HL-60/S4 (cell line): ENCODE data around the gene ZNF844.
"Not testable (repeated sequence)": the region's sequence is repeated elsewhere in the genome, so short reads cannot be mapped to it uniquely, and the experiment has no call there.

ENCODE experiments used
- in situ Hi-C: fragments of 300-500 bp; cut with MboI; formaldehyde crosslinking; loops from 2 replicates; pipeline ENCODE4 v1.14.3; 2022; ENCODE audit warnings: low sequenced_read_pairs

The ZNF844 gene

DNA sequence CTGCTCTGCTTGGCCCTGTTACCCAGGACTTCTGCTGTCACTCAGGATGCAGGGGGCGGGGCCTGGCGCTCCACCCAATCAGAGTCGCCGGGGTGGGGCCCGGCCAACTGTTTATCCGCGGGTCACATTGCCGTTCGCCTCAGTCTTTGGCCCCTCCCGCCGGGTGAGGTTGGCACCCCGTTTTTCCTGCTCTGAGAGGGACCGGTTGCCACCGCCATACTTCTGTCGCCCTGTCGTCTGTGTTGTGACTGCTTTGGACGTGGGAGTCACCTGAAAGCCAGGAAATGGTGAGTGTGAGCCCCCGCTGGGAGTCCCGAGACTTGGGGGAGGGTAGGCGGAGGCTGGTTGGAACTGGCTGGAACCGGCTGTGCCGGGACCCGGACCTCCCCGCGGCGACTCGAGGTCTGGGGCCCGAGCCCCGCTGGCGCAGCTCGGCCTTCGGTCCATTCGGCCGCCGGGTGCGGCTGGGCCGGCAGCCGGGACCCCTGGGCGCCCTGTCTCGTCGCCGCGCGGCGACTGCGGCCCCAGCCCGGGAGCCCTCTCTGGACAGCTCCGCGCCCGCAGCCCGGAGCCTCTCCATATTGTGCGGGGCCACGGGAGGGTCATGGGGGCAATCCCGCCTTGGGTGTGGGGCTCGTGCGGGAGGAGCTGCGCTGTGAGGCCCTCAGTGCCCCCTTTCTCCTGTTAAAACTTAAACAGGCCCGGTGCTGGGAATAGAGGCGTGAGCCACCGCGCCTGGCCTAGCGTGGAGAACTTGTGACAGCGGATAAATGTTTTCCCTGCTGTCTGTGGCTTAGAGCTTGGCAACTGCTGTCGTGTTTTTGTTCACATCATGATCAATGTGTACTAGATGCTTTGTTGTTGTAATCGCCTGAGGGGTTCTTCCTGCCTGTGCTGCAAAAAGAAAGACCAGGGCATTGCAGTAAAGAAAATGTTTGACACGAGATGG, at the start of gene ZNF844:
TSS of gene ZNF844 (plus strand) at position 142 of the 949 bp plus-strand sequence. CDS start at position 285, 143 bp downstream.
- in situ Hi-C loops, result no loop called here

- in situ Hi-C loops, result no loop called here
Measured at GRCh38 chr19:12015015-12015752, 49.3 kb upstream of the ZNF844 start.

- in situ Hi-C loops, result no loop called here
Measured at GRCh38 chr19:12015753-12016116, 48.8 kb upstream of the ZNF844 start.

- in situ Hi-C loops, result no loop called here
Measured at GRCh38 chr19:12034198-12034597, 30.3 kb upstream of the ZNF844 start.

DNA sequence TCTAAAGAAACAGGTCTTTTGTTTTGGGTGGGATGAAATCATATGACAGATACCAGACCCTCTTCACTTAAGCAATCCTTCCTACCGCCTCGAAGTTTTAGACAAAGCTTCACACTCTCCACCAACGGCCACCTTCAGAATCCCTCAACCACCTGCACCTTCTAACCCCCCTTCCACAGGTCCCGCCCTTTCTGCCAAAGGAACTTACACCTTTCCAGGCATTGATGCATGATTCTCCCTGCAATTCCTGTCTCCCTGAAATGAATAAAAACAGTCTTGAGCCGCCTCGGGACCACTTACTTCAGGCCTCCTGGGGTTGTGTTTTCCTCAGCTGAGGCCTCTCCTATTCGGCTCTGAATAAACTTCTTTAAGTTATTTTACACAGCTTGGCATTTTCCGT, 29.9 kb upstream of the ZNF844 start:
- in situ Hi-C loops, result no loop called here

DNA sequence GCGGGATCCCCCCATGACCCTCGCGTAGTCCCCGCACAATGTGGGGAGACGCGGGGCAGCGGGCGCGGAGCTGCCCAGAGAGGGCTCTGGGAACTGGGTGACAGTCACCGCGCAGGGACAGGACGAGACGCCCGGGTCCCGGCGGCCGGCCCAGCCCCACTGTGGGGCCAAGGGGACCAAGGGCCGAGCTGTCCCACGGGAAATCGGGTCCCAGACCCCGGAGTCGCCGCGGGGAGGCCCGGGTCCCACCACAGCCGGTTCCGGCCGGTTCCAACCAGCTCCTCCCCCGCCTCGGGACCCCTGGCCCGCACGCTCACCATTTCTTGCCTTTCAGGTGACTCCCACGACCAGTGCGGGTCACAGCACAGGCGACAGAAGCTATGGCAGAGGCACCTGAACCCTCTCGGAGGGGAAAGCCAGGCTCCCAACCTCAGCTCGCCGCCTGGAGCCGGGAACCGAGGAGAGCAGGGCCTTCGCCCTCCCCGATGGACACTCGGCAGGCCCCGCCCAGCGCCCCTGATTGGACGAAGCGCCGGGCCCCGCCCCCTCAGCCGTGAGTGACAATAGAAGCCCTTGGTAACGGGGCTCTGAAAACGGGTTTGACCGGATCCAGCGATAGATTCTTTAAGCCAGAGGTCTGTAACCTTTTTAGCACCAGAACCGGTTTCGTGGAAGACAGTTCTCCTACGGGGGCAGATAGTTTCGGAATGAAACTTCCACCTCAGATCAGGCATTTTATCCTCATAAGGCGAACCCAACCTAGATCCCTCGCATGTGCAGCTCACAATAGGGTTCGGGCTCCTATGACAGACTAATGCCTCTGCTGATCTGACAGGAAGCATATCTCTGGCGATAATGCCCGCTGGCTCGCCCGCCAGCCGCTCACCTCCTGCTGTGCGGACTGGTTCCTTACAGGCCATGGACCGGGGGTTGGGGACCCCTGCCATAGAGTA, 29.0 kb upstream of the ZNF844 start, which contains the start of gene ZNF433:
TSS of gene ZNF433 (minus strand) at position 460 of the 953 bp plus-strand sequence. CDS start at position 320, 140 bp downstream.
- in situ Hi-C loops, result no loop called here

GRCh38 chr19:12042893-12043292, 21.6 kb upstream of the ZNF844 start:
- in situ Hi-C loops, result no loop called here

GRCh38 chr19:12043752-12044422, 20.6 kb upstream of the ZNF844 start:
- in situ Hi-C loops, result no loop called here

DNA sequence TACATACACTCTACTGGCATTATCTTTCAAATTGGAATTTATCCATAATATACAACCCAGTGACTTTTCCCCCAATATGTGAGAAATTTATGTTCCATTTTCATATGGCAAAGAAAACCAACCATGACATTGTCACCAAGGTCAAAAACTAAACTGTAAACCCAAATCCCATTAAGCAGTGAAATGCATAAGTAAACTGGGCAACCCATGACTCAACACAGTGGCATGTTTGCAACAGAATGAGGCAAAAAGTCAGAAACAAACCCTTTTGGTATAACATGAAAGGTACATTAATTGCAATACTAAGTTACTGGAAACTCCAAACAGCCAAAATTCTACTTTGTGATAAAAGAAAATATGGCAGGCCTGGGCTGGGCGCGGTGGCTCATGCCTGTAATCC, 16.7 kb upstream of the ZNF844 start:
- in situ Hi-C loops, result no loop called here

DNA sequence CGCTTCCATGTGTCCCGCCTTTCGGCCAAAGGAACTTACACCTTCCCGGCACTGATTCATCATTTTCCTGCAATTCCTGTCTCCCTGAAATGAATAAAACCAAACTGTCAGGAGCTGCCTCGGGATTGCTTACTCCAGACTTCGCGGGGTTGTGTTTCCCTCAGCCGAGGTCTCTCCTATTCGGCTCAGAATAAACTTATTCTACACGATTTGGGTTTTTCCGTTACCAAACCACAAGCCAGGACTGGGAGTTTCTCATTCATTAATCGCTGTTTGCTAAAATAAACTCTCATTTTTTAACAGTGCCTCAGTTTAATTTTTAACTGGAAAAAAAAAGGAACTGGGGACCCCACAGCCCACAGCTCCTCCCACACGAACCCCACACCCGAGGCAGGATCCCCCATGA, 12.4 kb upstream of the ZNF844 start:
- in situ Hi-C loops, result no loop called here

GRCh38 chr19:12052497-12053169, 11.9 kb upstream of the ZNF844 start, which contains the start of gene ZNF878:
TSS of gene ZNF878 (minus strand) at chr19:12052961. CDS start at chr19:12052801, 160 bp downstream.
- in situ Hi-C loops, result no loop called here

DNA sequence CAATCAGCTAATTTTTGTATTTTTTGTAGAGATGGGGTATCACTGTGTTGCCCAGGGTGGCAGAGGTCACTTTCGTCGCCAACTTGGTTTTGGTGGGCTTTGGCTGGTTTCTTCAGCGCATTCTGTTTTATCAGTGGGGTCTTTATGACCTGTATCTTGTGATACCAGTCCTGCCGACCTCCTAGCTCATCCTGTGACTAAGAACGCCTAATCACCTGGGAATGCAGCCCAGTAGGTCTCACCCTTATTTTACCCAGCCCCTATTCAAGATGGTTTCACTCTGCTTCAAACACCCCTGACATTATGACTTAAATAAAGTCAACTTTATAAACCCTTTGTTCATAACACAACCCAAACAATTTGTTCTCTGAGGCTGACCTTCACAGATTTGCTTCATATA, 8.7 kb upstream of the ZNF844 start:
- in situ Hi-C loops, result no loop called here

- in situ Hi-C loops, result no loop called here
Measured at GRCh38 chr19:12075538-12076139, 11.1 kb downstream of the ZNF844 start.

DNA sequence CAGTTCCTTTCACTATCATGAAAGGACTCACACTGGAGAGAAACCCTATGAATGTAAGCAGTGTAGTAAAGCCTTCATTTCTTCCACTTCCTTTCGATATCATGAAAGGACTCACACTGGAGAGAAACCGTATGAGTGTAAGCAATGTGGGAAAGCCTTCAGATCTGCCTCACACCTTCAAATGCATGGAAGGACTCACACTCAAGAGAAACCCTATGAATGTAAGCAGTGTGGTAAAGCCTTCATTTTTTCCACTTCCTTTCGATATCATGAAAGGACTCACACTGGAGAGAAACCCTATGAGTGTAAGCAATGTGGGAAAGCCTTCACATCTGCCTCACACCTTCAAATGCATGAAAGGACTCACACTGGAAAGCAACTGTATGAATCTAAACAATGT, 11.8 kb downstream of the ZNF844 start:
- in situ Hi-C loops, result not testable (repeated sequence)

- in situ Hi-C loops, result no loop called here
Measured at GRCh38 chr19:12077375-12077774, 12.8 kb downstream of the ZNF844 start.

DNA sequence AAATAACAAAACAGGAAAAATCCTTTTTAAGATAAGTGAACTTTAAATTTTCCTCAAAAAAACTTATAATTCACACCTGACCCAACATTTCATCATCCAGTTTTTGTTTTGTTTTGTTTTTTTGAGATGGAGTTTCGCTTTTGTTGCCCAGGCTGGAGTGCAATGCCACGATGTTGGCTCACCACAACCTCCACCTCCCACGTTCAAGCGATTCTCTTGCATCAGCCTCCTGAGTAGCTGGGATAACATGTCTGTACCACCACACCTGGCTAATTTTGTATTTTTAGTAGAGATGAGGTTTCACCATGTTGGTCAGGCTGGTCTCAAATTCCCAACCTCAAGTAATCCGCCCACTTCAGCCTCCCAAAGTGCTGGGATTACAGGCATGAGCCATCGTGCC, 18.8 kb downstream of the ZNF844 start:
- in situ Hi-C loops, result not testable (repeated sequence)

DNA sequence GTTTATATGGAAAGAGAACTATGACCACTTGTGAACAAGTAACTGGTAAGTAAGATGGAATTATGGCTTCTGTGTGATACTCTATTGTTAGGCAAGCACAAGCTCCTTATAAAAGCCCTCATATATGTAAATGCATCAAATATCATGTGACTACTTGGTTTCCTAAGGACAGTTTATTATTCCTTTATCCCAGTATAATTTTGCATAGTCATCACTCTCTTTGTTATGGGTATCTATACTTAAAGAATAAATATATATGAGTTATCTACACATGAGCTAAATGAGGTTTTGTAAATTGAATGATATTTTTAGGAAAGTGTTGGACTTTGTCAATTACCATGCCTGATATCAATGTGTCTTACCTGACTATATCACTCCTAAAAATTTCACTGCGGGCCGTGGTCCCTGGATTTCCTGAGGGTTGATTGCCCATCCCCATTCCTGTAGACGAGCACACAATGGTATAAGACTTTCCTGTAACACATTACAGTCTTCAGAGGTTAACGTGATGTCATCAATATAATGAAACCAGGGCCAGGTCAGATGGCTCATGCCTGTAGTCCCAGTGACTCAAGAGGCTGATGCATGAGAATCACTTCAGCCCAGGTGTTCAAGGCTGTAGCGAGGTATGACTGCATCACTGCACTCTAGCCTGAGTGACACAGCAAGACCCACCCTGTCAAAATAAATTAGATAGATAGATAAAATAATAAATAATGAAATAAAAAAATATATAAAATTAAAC, 20.7 kb downstream of the ZNF844 start:
- in situ Hi-C loops, result no loop called here

- in situ Hi-C loops, result no loop called here
Measured at GRCh38 chr19:12090807-12091206, 26.3 kb downstream of the ZNF844 start.
